Retinal pigment epithelial cell (primary cell): Measurements from ENCODE around the gene CAT.
A peak's percentile ranks its signal among the peaks of the same experiment; 100 is the strongest.

Experiments used
- DNase-seq: peaks from one replicate; pipeline ENCODE4 v3.0.0-alpha.2; 2010; ENCODE audit warnings: low read depth
- H3K4me3 ChIP-seq: 2 replicates; pipeline ENCODE4 v1.5.1; 2011; ENCODE audit warnings: mild to moderate bottlenecking, low read length, control low read depth, moderate library complexity
- TF ChIP-seq, protein P1 (sequence below): conservative IDR thresholded peaks from 2 replicates; pipeline ENCODE4 v1.5.1; 2011; ENCODE audit warnings: low read depth, low read length, control low read depth, inconsistent platforms

The CAT gene

DNA sequence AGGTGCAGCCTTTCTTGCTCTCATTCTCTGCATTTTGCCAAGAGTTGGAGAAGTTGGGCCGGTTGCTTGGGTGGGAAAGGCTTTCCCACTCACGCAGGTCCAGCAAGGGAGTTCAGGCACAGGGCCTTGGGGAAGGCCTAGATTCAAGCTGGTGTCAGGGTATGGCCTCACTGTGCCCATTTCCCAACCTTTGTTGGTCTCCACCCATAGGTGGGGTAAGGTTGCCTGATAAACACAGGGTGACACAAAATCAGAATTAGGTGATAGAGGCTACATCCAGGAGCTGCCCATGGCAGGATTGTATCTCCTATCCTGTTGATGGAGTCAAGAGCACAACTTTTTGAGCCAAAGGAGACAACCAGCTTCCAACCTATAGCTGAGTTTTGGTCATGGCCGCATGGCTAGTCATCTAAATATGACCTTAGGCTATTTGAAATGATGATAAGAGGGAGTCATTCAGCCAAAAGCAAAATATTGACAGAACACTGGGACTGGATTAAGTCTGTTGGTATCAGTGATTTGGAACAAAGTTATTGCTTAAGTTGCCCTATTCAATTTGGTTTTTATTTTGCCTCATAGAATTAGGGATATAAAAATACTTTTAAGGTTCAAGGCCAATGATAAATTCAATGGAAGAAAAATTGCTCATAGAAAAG lies 20.9 kb downstream of the CAT start:
- no peak for DNase-seq
- TF ChIP-seq, protein P1, sequence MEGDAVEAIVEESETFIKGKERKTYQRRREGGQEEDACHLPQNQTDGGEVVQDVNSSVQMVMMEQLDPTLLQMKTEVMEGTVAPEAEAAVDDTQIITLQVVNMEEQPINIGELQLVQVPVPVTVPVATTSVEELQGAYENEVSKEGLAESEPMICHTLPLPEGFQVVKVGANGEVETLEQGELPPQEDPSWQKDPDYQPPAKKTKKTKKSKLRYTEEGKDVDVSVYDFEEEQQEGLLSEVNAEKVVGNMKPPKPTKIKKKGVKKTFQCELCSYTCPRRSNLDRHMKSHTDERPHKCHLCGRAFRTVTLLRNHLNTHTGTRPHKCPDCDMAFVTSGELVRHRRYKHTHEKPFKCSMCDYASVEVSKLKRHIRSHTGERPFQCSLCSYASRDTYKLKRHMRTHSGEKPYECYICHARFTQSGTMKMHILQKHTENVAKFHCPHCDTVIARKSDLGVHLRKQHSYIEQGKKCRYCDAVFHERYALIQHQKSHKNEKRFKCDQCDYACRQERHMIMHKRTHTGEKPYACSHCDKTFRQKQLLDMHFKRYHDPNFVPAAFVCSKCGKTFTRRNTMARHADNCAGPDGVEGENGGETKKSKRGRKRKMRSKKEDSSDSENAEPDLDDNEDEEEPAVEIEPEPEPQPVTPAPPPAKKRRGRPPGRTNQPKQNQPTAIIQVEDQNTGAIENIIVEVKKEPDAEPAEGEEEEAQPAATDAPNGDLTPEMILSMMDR, result no peak

DNA sequence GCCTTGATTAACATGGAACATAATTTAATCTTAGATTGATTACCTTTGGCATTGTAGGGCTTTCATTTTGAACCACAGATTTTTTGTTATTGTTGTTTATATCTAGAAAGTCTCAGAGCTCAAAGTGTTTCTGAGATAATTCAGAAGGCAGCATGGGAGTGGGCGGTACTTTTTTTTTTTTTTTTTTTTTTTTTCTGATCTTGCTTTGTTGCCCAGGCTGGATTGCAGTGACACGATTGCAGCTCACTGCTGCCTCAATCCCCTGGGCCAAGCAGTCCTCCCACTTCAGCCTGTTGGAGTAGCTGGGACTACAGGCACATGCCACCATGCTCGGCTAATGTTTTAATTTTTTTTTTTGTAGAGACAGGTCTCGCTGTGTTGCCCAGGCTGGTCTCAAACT lies 21.5 kb downstream of the CAT start:
- TF ChIP-seq, protein P1, result no peak
- no peak for DNase-seq
- no peak overlapping the region for H3K4me3 ChIP-seq

More for the DNA sequence above, 20.9 kb downstream of the CAT start:
- no peak overlapping the region for H3K4me3 ChIP-seq

DNA sequence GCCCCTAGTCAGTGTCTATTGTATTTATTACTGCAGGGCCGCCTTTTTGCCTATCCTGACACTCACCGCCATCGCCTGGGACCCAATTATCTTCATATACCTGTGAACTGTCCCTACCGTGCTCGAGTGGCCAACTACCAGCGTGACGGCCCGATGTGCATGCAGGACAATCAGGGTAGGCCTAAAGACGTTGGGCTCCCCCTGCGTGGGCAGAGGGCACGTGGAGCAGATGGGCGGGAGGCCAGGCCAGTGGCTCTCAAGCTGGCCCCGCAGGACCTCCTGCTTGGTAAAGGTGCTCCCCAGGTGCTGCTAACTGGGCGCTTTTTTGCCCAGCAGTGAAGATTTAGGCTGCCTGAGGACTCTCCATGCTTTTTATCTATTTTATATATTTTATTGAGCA lies 22.5 kb downstream of the CAT start:
- TF ChIP-seq, protein P1, result no peak
- no peak overlapping the region for H3K4me3 ChIP-seq
- no peak for DNase-seq

DNA sequence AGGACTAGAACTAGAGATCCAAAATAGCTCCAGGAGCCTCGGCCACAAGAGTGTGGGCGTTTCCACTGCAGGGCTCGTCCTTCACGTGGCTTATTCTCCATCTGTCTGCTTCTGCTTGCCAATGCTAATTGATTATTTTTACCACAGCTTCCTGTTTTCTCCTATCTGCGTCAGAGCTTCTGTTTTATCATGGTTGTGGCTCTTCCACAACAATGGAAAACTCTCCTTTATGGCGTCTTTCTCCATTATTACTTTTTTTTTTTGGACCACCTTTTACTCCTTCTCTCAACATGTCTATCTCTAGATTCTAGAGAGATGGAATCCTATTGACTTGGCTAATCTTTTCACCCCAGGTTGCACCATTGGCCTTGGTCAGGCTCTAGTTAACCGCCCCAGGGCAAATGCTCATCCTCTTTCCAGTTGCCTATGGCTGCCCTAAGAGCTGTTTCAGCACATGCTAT lies 25.9 kb downstream of the CAT start:
- DNase-seq, result no peak
- no peak overlapping the region for H3K4me3 ChIP-seq
- TF ChIP-seq, protein P1, result no peak

DNA sequence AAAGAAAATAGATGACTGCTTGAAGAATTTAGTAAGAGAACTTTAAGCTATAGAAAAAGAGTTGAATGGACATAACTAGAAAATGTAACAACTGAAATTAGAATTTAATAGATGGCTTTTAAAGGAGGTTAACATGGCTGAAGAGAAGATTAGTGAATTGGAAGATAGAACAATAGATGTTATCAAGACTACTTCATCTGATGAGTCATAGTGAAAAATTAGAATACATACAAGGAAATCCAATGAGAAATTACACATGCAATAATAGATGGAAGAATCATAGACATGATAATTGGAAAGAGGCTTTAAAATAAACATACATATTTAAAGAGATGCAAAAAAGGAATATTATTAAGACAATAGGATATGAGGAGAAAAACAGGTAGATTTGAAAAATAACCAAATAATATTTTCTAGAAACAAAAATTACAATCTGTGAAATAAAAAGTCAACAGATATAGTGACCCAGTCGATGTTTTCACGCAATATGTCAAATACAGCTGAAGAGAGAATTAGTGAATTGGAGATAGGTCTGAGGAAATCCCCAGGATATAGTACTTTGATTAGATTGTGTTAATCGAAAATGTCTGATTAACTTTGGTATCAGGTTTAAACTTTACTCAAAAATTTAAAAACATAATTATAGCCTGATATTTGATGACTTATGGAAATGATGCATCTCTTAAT lies 28.2 kb downstream of the CAT start:
- TF ChIP-seq, protein P1, result no peak
- H3K4me3 ChIP-seq, result no peak overlapping the region
- DNase-seq, result no peak

DNA sequence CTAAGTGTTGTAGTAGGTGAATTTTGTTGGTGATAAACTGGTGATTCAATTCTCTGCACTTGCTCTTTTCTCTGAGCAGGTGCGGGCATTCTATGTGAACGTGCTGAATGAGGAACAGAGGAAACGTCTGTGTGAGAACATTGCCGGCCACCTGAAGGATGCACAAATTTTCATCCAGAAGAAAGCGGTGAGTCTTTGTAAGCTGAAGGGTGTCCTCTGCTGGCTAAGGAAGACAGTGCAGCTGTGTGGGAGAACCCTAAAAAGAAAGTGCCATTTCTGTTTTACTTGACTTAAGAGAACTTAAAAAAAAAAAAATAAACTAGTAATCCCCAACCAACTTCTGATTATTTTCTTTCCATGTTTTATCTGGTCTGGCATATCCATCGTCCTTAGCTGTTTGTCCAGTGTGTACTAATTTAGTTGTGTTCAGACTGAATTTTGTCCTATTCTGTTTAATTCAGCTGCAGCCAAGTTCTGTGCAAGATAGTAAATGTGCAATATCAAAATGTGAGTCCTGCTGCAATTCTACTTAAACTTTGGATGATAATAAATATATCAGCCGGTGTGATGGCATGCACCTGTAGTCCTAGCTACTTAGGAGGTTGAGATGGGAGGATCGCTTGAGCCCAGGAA lies 29.6 kb downstream of the CAT start:
- no peak overlapping the region for H3K4me3 ChIP-seq
- DNase-seq, result no peak
- TF ChIP-seq, protein P1, result peak; percentile 65
